K562 (cell line): ENCODE measurements around the gene RHOT1. TPM values are rescaled to one million over a fixed set of nuclear protein-coding genes. Genes with fewer than 3 reads are reported as not detected.
"Not testable (repeated sequence)": the region's sequence is repeated elsewhere in the genome, so short reads cannot be mapped to it uniquely, and the experiment has no call there.

Experiments
- ATAC-seq: fragments of 200-7000 bp; cut with Tn5 transposase; 3 replicates; pipeline ENCODE4 v1.9.1; 2020; ENCODE audit warnings: moderate library complexity
- BruUV-seq: library from RNA; stranded (reverse); fragments of 400-500 nt; replicated peaks from 2 replicates; lab custom pipeline; 2021; lab: Mats Ljungman, UMichigan
- CTCF ChIA-PET: fragments of 300-600 bp; formaldehyde crosslinking; extraction: SDS; loops from one replicate; lab custom pipeline; 2021; ENCODE audit warnings: low intra/inter-chr PET ratio; lab: Yijun Ruan, JAX
- POLR2A ChIA-PET: fragments of 300-600, 350-650 bp; sonication (Branson Sonifier 250); formaldehyde crosslinking; extraction: SDS; loops from one replicate; lab custom pipeline; 2021; ENCODE audit warnings: antibody characterized with exemption, inconsistent platforms; lab: Yijun Ruan, JAX
- DNase-seq, 4 experiments: peaks; one replicate each; pipeline versions ENCODE4 v3.0.0 to v3.0.0-alpha.2; 2011 to 2018; ENCODE audit warnings: low spot score in 3 of 4, mixed read lengths in 3 of 4; ENCODE audit errors: extremely low read depth in 1 of 4
- FAIRE-seq: peaks from 2 replicates; lab custom pipeline; 2011; peaks lifted over from hg19 to GRCh38; lab: Jason Lieb, UNC
- H2AFZ ChIP-seq: 2 replicates; pipeline ENCODE4 v1.6.0; 2011; ENCODE audit warnings: low read depth, low read length, control low read depth, inconsistent platforms
- H3K27ac ChIP-seq: fragments of 200-600 bp; 3 replicates; pipeline ENCODE4 v1.8.0; 2011; ENCODE audit warnings: low read depth, mild to moderate bottlenecking, control low read depth, inconsistent platforms, low read length, moderate library complexity, mixed read lengths; ENCODE audit errors: extremely low read depth
- H3K27me3 ChIP-seq, 2 experiments: fragments of 300-600 bp in 1 of 2; 2 replicates in 1 of 2; 3 replicates in 1 of 2; pipeline versions ENCODE4 v1.6.0 to v1.8.0; 2011; ENCODE audit warnings: inconsistent platforms in 2 of 2, low read length in 2 of 2, mild to moderate bottlenecking in 1 of 2, mixed read lengths in 1 of 2, moderate library complexity in 1 of 2; ENCODE audit not compliant: control insufficient read depth in 2 of 2, insufficient read depth in 2 of 2
- H3K36me3 ChIP-seq: fragments of 300-600 bp; 3 replicates; pipeline ENCODE4 v1.8.0; 2011; ENCODE audit warnings: mild to moderate bottlenecking, low read length, inconsistent platforms; ENCODE audit not compliant: control insufficient read depth, insufficient read depth
- H3K4me1 ChIP-seq, 2 experiments: fragments of 200-600 bp in 1 of 2; replicated peaks in 1 of 2; 2 replicates in 1 of 2; 3 replicates in 1 of 2; pipeline versions ENCODE4 v1.5.1 to v1.8.0; 2011; ENCODE audit warnings: inconsistent platforms in 2 of 2, low read length in 2 of 2, mild to moderate bottlenecking in 1 of 2, mixed read lengths in 1 of 2, moderate library complexity in 1 of 2; ENCODE audit not compliant: control insufficient read depth in 2 of 2, insufficient read depth in 2 of 2
- H3K4me2 ChIP-seq: 2 replicates; pipeline ENCODE4 v1.6.1; 2011; ENCODE audit warnings: low read length, control low read depth, inconsistent platforms, mixed read lengths; ENCODE audit not compliant: insufficient read depth
- H3K4me3 ChIP-seq: fragments of 200-600 bp; sonication (generic), shearing (Covaris generic); 2 replicates; pipeline ENCODE4 v1.5.1; 2016; ENCODE audit warnings: control low read depth, inconsistent platforms
- H3K79me2 ChIP-seq: fragments of 200-600 bp; 3 replicates; pipeline ENCODE4 v1.8.0; 2011; ENCODE audit warnings: low read length, inconsistent platforms; ENCODE audit not compliant: control insufficient read depth, insufficient read depth
- H3K9ac ChIP-seq, 2 experiments: 2 replicates each; pipeline versions ENCODE4 v1.6.0 to v1.6.1; 2011; ENCODE audit warnings: low read depth in 2 of 2, low read length in 2 of 2, control low read depth in 1 of 2, inconsistent platforms in 1 of 2, mild to moderate bottlenecking in 1 of 2, mixed read lengths in 1 of 2; ENCODE audit not compliant: insufficient read depth in 1 of 2
- H3K9me1 ChIP-seq: one replicate; pipeline ENCODE4 v1.6.0; 2011; ENCODE audit warnings: inconsistent platforms, mild to moderate bottlenecking, low read length, moderate library complexity; ENCODE audit not compliant: control insufficient read depth, insufficient read depth
- H3K9me3 ChIP-seq: replicated peaks from 2 replicates; pipeline ENCODE4 v1.5.1; 2011; ENCODE audit warnings: low read depth, low read length, inconsistent platforms; ENCODE audit not compliant: control insufficient read depth, insufficient read depth
- H4K20me1 ChIP-seq: replicated peaks from 2 replicates; pipeline ENCODE4 v1.6.1; 2011; ENCODE audit warnings: low read length, inconsistent platforms, mixed read lengths; ENCODE audit not compliant: control insufficient read depth, insufficient read depth
- NR2C1 ChIP-seq, 2 experiments: fragments of 450-650 bp; IDR thresholded peaks; 2 replicates each; pipeline ENCODE4 v1.6.1; 2017; ENCODE audit warnings: mild to moderate bottlenecking in 2 of 2, antibody characterized with exemption in 1 of 2, inconsistent platforms in 1 of 2, missing compliant biosample characterization in 1 of 2, missing genetic modification characterization in 1 of 2
- TRIM24 ChIP-seq, 2 experiments: fragments of 450-650 bp; IDR thresholded peaks; 2 replicates each; pipeline ENCODE4 v1.6.1; 2016
- WGBS: fragments of 100-300 bp; shearing (Covaris generic); methylation state at CpG from one replicate; pipeline ENCODE4 v1.1.6; 2016; ENCODE audit warnings: low coverage, mixed read lengths; ENCODE audit not compliant: insufficient coverage; ENCODE audit errors: missing lambda C conversion rate; 5-methylcytosine and 5-hydroxymethylcytosine counted together
- in situ Hi-C: fragments of 300-500 bp; cut with MboI; formaldehyde crosslinking; loops from 4 replicates; pipeline ENCODE4 v1.15.0; 2018; ENCODE audit warnings: inconsistent platforms, mixed read lengths
- intact Hi-C: fragments of 100-400 bp; cut with micrococcal nuclease; formaldehyde crosslinking; loops from 2 replicates; pipeline ENCODE4 v1.14.2; 2022
- polyA plus RNA-seq, 8 experiments: library from polyadenylated mRNA; depleted of rRNA in 4 of 8; stranded (reverse) in 5 of 8; unstranded in 3 of 8; fragments of >200 nt; fragmentation: Nextera tagmentation in 2 of 8; fragmentation: Illumina TruSeq in 1 of 8; extraction: Ambion mirVana in 2 of 8; extraction: Trizol in 1 of 8; gene quantifications; 2 replicates each; pipeline versions ENCODE4 v1.2.1 to v1.2.3, GENCODE V29; 2011 to 2014; ENCODE audit warnings: inconsistent platforms in 1 of 8, missing spikeins in 1 of 8
- total RNA-seq, 7 experiments: library from RNA; depleted of rRNA in 6 of 7; stranded (reverse); fragments of >200 nt in 6 of 7; fragmentation: Illumina TruSeq in 2 of 7; extraction: Trizol in 2 of 7; gene quantifications; 2 replicates each; pipeline versions ENCODE4 v1.2.1 to v1.2.3, GENCODE V29; 2011 to 2021; ENCODE audit warnings: low replicate concordance in 1 of 7
- TF ChIP-seq, protein P1 (sequence below), 2 experiments: IDR thresholded peaks; 2 replicates each; pipeline ENCODE4 v1.6.1; 2012; ENCODE audit warnings: improper control_type of control experiment in 2 of 2, low read depth in 2 of 2, low read length in 2 of 2, borderline replicate concordance in 1 of 2

Gene RHOT1
- total and polyA plus RNA-seq, 9 of the 15 experiments (the other 6 are each of a cell fraction or from before 2014, with no cell fraction given), result 23.0 to 101 (median 32.2) TPM

DNA sequence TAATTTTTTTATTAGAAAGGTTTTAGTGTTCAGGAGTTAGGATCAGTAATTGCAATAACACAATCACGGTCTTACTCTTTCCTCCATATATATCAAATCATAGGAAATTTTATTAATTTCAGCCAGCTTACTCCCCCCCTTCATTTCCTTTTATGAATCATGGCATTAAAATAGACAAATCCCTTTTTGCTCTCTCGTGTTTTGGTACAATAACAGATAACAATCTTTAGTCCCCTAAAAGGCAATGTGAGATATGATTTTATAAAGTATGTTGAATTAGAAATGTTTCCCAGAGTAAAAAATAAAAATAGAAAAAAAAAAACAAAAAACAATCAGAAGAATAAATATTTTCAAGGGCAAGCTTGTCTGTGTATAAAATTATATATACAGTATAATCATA lies 42.6 kb upstream of the RHOT1 start:
- FAIRE-seq, result no peak
- POLR2A ChIA-PET, result interaction anchor here (1.5 kb wide), 1 partner anchor 23 kb away, joined by 4 read pairs; no protein-coding TSS in a partner anchor
- BruUV-seq, result no TSS peak

DNA sequence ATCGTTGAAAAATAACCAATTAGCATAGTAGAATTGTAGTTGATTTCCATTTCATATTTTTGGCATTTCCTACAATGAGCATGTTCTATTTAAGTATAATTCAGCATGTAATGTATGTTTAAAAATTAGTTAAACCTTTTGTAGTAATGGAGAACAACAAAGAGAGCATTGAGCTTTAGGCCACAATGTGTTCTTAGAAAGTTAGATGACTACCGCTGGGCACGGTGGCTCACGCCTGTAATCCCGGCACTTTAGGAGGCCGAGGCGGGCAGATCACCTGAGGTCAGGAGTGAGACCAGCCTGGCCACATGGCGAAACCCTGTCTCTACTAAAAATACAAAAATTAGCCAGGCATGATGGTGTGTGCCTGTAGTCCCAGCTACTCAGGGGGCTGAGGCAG lies 42.0 kb upstream of the RHOT1 start:
- CTCF ChIA-PET, H3K4me3 ChIP-seq, in situ Hi-C loops, H3K27me3 ChIP-seq, H3K9me1 ChIP-seq, BruUV-seq, ATAC-seq, H2AFZ ChIP-seq, H3K4me2 ChIP-seq, H3K4me1 ChIP-seq, H3K27ac ChIP-seq, DNase-seq, H3K9me3 ChIP-seq, H3K79me2 ChIP-seq, H3K9ac ChIP-seq, H4K20me1 ChIP-seq, FAIRE-seq, H3K36me3 ChIP-seq, intact Hi-C loops: not testable (repeated sequence)
- POLR2A ChIA-PET, result interaction anchor here (1.5 kb wide), 1 partner anchor 23 kb away, joined by 4 read pairs; no protein-coding TSS in a partner anchor
- WGBS, result 22% methylated on average over 8 of the region's 8 CpGs

More for the DNA sequence above, 42.6 kb upstream of the RHOT1 start:
- Histone ChIP-seq H3K27me3 (peaks cover 0 to 3% of the 10 kb centered on the region in 2 experiments; a peak in 2 of 5 replicates), H3K27ac (no peak overlapping the region), H2AFZ (no peak overlapping the region), H3K4me3 (no peak overlapping the region), H3K4me2 (no peak overlapping the region), H4K20me1 (no peaks in the 10 kb centered on the region), H3K9me1 (no peaks in the 10 kb centered on the region), H3K9me3 (no peaks in the 10 kb centered on the region), H3K9ac (no peak overlapping the region), H3K79me2 (no peaks in the 10 kb centered on the region), H3K4me1 (no peaks in the 10 kb centered on the region; a peak in 1 of 5 replicates), H3K36me3 (no peaks in the 10 kb centered on the region)
- TF ChIP-seq, protein P1, sequence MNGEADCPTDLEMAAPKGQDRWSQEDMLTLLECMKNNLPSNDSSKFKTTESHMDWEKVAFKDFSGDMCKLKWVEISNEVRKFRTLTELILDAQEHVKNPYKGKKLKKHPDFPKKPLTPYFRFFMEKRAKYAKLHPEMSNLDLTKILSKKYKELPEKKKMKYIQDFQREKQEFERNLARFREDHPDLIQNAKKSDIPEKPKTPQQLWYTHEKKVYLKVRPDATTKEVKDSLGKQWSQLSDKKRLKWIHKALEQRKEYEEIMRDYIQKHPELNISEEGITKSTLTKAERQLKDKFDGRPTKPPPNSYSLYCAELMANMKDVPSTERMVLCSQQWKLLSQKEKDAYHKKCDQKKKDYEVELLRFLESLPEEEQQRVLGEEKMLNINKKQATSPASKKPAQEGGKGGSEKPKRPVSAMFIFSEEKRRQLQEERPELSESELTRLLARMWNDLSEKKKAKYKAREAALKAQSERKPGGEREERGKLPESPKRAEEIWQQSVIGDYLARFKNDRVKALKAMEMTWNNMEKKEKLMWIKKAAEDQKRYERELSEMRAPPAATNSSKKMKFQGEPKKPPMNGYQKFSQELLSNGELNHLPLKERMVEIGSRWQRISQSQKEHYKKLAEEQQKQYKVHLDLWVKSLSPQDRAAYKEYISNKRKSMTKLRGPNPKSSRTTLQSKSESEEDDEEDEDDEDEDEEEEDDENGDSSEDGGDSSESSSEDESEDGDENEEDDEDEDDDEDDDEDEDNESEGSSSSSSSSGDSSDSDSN (IDR thresholded peaks at IDR 0.05; ENCODE audit: borderline replicate concordance in 1 of 2, low read depth in 2 of 2, low read length in 2 of 2), result no peak
- TF ChIP-seq NR2C1 (IDR thresholded peaks at IDR 0.05) (no peak), NR2C1 (tag; IDR thresholded peaks at IDR 0.05) (no peak), TRIM24 (IDR thresholded peaks at IDR 0.05) (no peak)
- ATAC-seq (no peak), DNase-seq (no peak)
- in situ Hi-C loops, result loop anchor here (10.0 kb wide), 1 partner anchor 1055 kb away; no protein-coding TSS in a partner anchor
- intact Hi-C loops, result no loop called here
- CTCF ChIA-PET, result no interaction called here
- 3% methylated on average over 2 of the region's 2 CpGs for WGBS
